H1 (cell line): ENCODE measurements around the gene RRP1B. TPM values are rescaled to one million over a fixed set of nuclear protein-coding genes. Genes with fewer than 3 reads are reported as not detected.
A peak's percentile ranks its signal among the peaks of the same experiment; 100 is the strongest.

Experiments used
- CTCF ChIA-PET: fragments of 300-600 bp; sonication (Branson Sonifier 250); formaldehyde crosslinking; loops from one replicate; lab custom pipeline; 2021; ENCODE audit not compliant: partially characterized antibody; lab: Charles Lee
- POLR2A ChIA-PET: fragments of 300-600 bp; sonication (Branson Sonifier 250); formaldehyde crosslinking; loops from one replicate; lab custom pipeline; 2021; ENCODE audit warnings: inconsistent platforms; ENCODE audit not compliant: partially characterized antibody; lab: Charles Lee
- DNase-seq, 2 experiments: peaks; one replicate each; pipeline versions ENCODE4 v3.0.0 to v3.0.0-alpha.2; 2010 to 2022; ENCODE audit warnings: low spot score in 2 of 2, low read depth in 1 of 2, mixed read lengths in 1 of 2
- FAIRE-seq: peaks from 2 replicates; lab custom pipeline; 2011; peaks lifted over from hg19 to GRCh38; lab: Jason Lieb, UNC
- H2AFZ ChIP-seq: 2 replicates; pipeline ENCODE4 v1.8.1; 2012; ENCODE audit warnings: low read length, inconsistent platforms
- H2AK5ac ChIP-seq: 2 replicates; pipeline ENCODE4 v1.6.1; 2013; ENCODE audit warnings: low read depth, low read length
- H2BK120ac ChIP-seq: replicated peaks from 2 replicates; pipeline ENCODE3; 2013; ENCODE audit warnings: low read depth, low read length, inconsistent platforms
- H2BK12ac ChIP-seq: 2 replicates; pipeline ENCODE4 v1.6.1; 2013; ENCODE audit warnings: low read depth, low read length
- H2BK15ac ChIP-seq: 2 replicates; pipeline ENCODE4 v1.6.1; 2013; ENCODE audit warnings: low read length
- H2BK20ac ChIP-seq: 2 replicates; pipeline ENCODE4 v1.6.1; 2013; ENCODE audit warnings: low read length
- H2BK5ac ChIP-seq: 2 replicates; pipeline ENCODE4 v1.6.1; 2013; ENCODE audit warnings: low read depth, low read length
- H3K14ac ChIP-seq: 2 replicates; pipeline ENCODE4 v1.6.1; 2013; ENCODE audit warnings: inconsistent platforms; ENCODE audit not compliant: insufficient read length
- H3K18ac ChIP-seq: 2 replicates; pipeline ENCODE4 v1.6.1; 2013; ENCODE audit warnings: low read length; ENCODE audit errors: extremely low read depth
- H3K23ac ChIP-seq: 2 replicates; pipeline ENCODE4 v1.6.1; 2013; ENCODE audit warnings: inconsistent platforms; ENCODE audit not compliant: insufficient read length
- H3K23me2 ChIP-seq: 2 replicates; pipeline ENCODE4 v1.6.1; 2013; ENCODE audit warnings: low read depth, low read length
- H3K27ac ChIP-seq: 2 replicates; pipeline ENCODE4 v1.6.1; 2011; ENCODE audit warnings: low read depth, low read length, inconsistent platforms
- H3K27me3 ChIP-seq, 4 experiments: replicated peaks in 1 of 4; 1 replicate in 1 of 4; 2 replicates in 3 of 4; pipeline versions ENCODE4 v1.6.1 to v1.8.1; 2011 to 2013; ENCODE audit warnings: low read length in 3 of 4, mild to moderate bottlenecking in 3 of 4, inconsistent platforms in 2 of 4, mixed read lengths in 2 of 4, moderate library complexity in 1 of 4; ENCODE audit not compliant: control insufficient read depth in 3 of 4, insufficient read depth in 3 of 4; ENCODE audit errors: extremely low read depth in 1 of 4
- H3K36me3 ChIP-seq, 4 experiments: 2 replicates each; pipeline versions ENCODE4 v1.6.1 to v1.8.1; 2011 to 2013; ENCODE audit warnings: mild to moderate bottlenecking in 4 of 4, low read length in 3 of 4, moderate library complexity in 2 of 4, control low read depth in 1 of 4, inconsistent platforms in 1 of 4; ENCODE audit not compliant: insufficient read depth in 4 of 4, control insufficient read depth in 2 of 4
- H3K4ac ChIP-seq: replicated peaks from 2 replicates; pipeline ENCODE3; 2013; ENCODE audit warnings: low read length, low read depth, mixed read lengths, inconsistent platforms; ENCODE audit not compliant: insufficient read length
- H3K4me1 ChIP-seq, 4 experiments: replicated peaks in 1 of 4; 1 replicate in 1 of 4; 2 replicates in 3 of 4; pipeline versions ENCODE4 v1.6.1 to v1.8.1; 2011 to 2013; ENCODE audit warnings: low read length in 3 of 4, inconsistent platforms in 2 of 4, mixed read lengths in 1 of 4; ENCODE audit not compliant: insufficient read depth in 4 of 4, control insufficient read depth in 3 of 4
- H3K4me2 ChIP-seq, 2 experiments: 2 replicates each; pipeline versions ENCODE4 v1.6.1 to v1.8.1; 2011 to 2013; ENCODE audit warnings: low read depth in 2 of 2, low read length in 2 of 2, control low read depth in 1 of 2, inconsistent platforms in 1 of 2, mild to moderate bottlenecking in 1 of 2; ENCODE audit not compliant: insufficient read depth in 1 of 2
- H3K4me3 ChIP-seq, 4 experiments: fragments of 200-600, 300-600 bp in 1 of 4; sonication (generic), shearing (Covaris generic), sonication (Bioruptor Twin) in 1 of 4; 2 replicates each; pipeline versions ENCODE4 v1.5.1 to v1.8.1; 2011 to 2016; ENCODE audit warnings: low read length in 4 of 4, low read depth in 3 of 4, control low read depth in 2 of 4, inconsistent platforms in 2 of 4, mild to moderate bottlenecking in 2 of 4, mixed read lengths in 1 of 4, moderate library complexity in 1 of 4; ENCODE audit not compliant: insufficient read depth in 2 of 4; ENCODE audit errors: extremely low read depth in 1 of 4
- H3K56ac ChIP-seq: replicated peaks from 2 replicates; pipeline ENCODE3; 2013; ENCODE audit warnings: low read depth, mild to moderate bottlenecking, mixed read lengths, low read length, inconsistent platforms; ENCODE audit not compliant: insufficient read length
- H3K79me1 ChIP-seq: 2 replicates; pipeline ENCODE4 v1.6.1; 2013; ENCODE audit warnings: low read depth, low read length, control low read depth
- H3K79me2 ChIP-seq, 2 experiments: 2 replicates each; pipeline versions ENCODE4 v1.6.1 to v1.8.1; 2012 to 2013; ENCODE audit warnings: low read length in 2 of 2, mild to moderate bottlenecking in 2 of 2, inconsistent platforms in 1 of 2; ENCODE audit not compliant: insufficient read depth in 2 of 2, control insufficient read depth in 1 of 2
- H3K9ac ChIP-seq, 4 experiments: replicated peaks in 1 of 4; 1 replicate in 1 of 4; 2 replicates in 3 of 4; pipeline versions ENCODE4 v1.6.1 to v1.8.1; 2011 to 2013; ENCODE audit warnings: low read depth in 3 of 4, low read length in 3 of 4, control low read depth in 2 of 4, mild to moderate bottlenecking in 2 of 4, moderate library complexity in 2 of 4, inconsistent platforms in 1 of 4; ENCODE audit errors: extremely low read depth in 1 of 4
- H3K9me3 ChIP-seq, 2 experiments: 2 replicates each; pipeline versions ENCODE4 v1.6.1 to v1.8.1; 2012 to 2013; ENCODE audit warnings: mild to moderate bottlenecking in 2 of 2, moderate library complexity in 2 of 2, control low read depth in 1 of 2, inconsistent platforms in 1 of 2, low read depth in 1 of 2, low read length in 1 of 2, mixed read lengths in 1 of 2; ENCODE audit not compliant: insufficient read depth in 2 of 2
- H4K20me1 ChIP-seq, 2 experiments: replicated peaks in 1 of 2; 2 replicates each; pipeline versions ENCODE3 to v1.8.1; 2011 to 2013; ENCODE audit warnings: inconsistent platforms in 2 of 2, low read length in 2 of 2, mild to moderate bottlenecking in 1 of 2; ENCODE audit not compliant: insufficient read depth in 2 of 2, control insufficient read depth in 1 of 2
- H4K5ac ChIP-seq: 2 replicates; pipeline ENCODE4 v1.6.1; 2013; ENCODE audit warnings: low read length, low read depth, mixed read lengths, inconsistent platforms; ENCODE audit not compliant: insufficient read length
- H4K8ac ChIP-seq: 2 replicates; pipeline ENCODE4 v1.8.0; 2013; ENCODE audit warnings: mild to moderate bottlenecking, moderate library complexity, low read length, inconsistent platforms; ENCODE audit not compliant: insufficient read depth; ENCODE audit errors: extremely low read depth
- H4K91ac ChIP-seq: replicated peaks from 2 replicates; pipeline ENCODE3; 2013; ENCODE audit warnings: low read length, mixed read lengths, inconsistent platforms; ENCODE audit not compliant: insufficient read length
- CREB1 ChIP-seq: IDR thresholded peaks from 2 replicates; pipeline ENCODE4 v1.6.1; 2012; ENCODE audit warnings: inconsistent platforms
- NANOG ChIP-seq: IDR thresholded peaks from 2 replicates; pipeline ENCODE4 v1.6.1; 2011; ENCODE audit warnings: low read length, low read depth, mild to moderate bottlenecking, inconsistent platforms; ENCODE audit not compliant: insufficient read depth, poor library complexity, severe bottlenecking
- WGBS, 2 experiments: shearing (Covaris generic) in 1 of 2; methylation state at CpG; one replicate each; pipeline versions ENCODE4 v1.1.6 to v1.1.7; 2013 to 2015; ENCODE audit warnings: low lambda C conversion rate in 2 of 2, mixed read lengths in 2 of 2, inconsistent platforms in 1 of 2, low coverage in 1 of 2, missing lambda C conversion rate in 1 of 2; ENCODE audit not compliant: insufficient replicate concordance in 2 of 2, insufficient coverage in 1 of 2, insufficient read length in 1 of 2; ENCODE audit errors: extremely low coverage in 1 of 2, missing lambda C conversion rate in 1 of 2; 5-methylcytosine and 5-hydroxymethylcytosine counted together
- polyA plus RNA-seq, 7 experiments: library from polyadenylated mRNA; depleted of rRNA in 3 of 7; stranded (reverse) in 5 of 7; unstranded in 2 of 7; fragments of >200 nt in 5 of 7; fragments of 200-250 nt in 2 of 7; gene quantifications; 1 replicate in 5 of 7; 2 replicates in 1 of 7; 4 replicates in 1 of 7; pipeline versions ENCODE4 v1.2.1 to v1.2.3, GENCODE V29; 2011 to 2013; ENCODE audit warnings: missing spikeins in 2 of 7, mixed read lengths in 2 of 7
- total RNA-seq: library from RNA; stranded (reverse); fragmentation: NEBNext Ultra II Directional; extraction: Animal tissue kit (Norgen Biotek cat#: 25700); gene quantifications from 2 replicates; pipeline ENCODE4 v1.2.1, GENCODE V29; 2021

Gene RRP1B
- total and polyA plus RNA-seq, 2 of the 8 experiments (the other 6 are each of a cell fraction or from before 2014, with no cell fraction given) = 25.8 to 97.3 TPM

- Histone ChIP-seq H3K14ac (no peak overlapping the region), H2BK12ac (no peak overlapping the region), H3K79me1 (peaks cover 6% of the 10 kb centered on the region), H3K4me1 (peaks cover 0 to 5% (median 4%) of the 10 kb centered on the region in 4 experiments; a peak in 4 of 7 replicates), H4K5ac (no peak overlapping the region), H2BK20ac (no peak overlapping the region), H3K4ac (no peak overlapping the region), H2AK5ac (no peak overlapping the region), H3K23ac (no peak overlapping the region), H3K27ac (no peak overlapping the region), H3K23me2 (no peaks in the 10 kb centered on the region), H4K8ac (no peak overlapping the region), H3K18ac (no peak overlapping the region), H3K56ac (no peak overlapping the region), H3K9ac (no peak overlapping the region), H3K36me3 (peaks cover 5 to 40% (median 16%) of the 10 kb centered on the region in 4 experiments; a peak in 7 of 8 replicates), H4K20me1 (peaks cover 4 to 7% of the 10 kb centered on the region in 2 experiments), H3K4me2 (no peak overlapping the region), H2AFZ (no peak overlapping the region), H2BK5ac (no peak overlapping the region), H3K27me3 (no peaks in the 10 kb centered on the region), H3K4me3 (no peak overlapping the region), H2BK120ac (no peak overlapping the region), H3K79me2 (peaks cover 13 to 63% of the 10 kb centered on the region in 2 experiments), H3K9me3 (no peaks in the 10 kb centered on the region), H2BK15ac (no peak overlapping the region), H4K91ac (no peak overlapping the region)
- WGBS, 2 experiments = 91% methylated on average over 20 of the region's 20 CpGs; no CpG with 5 or more reads in 1 of the 2 experiments
- TF ChIP-seq CREB1 = no peak
- TF ChIP-seq NANOG = peak; percentile 50
- ChIA-PET POLR2A (interaction anchor here (1.3 to 2.8 kb wide), 2 partner anchors 10 to 20 kb away, joined by 4 to 7 read pairs; no protein-coding TSS in a partner anchor), CTCF (interaction anchor here (0.9 to 1.3 kb wide), 2 partner anchors 58 to 119 kb away, joined by 3 read pairs; no protein-coding TSS in a partner anchor)
- FAIRE-seq = no peak
- DNase-seq = no peak
Measured at GRCh38 chr21:43669828-43670605, 10.7 kb downstream of the RRP1B start.
